Measurements from ENCODE around the gene C16orf92.

Gene C16orf92

GRCh38 chr16:29993903-29994599 is 28.9 kb upstream of the C16orf92 start:
- Histone ChIP-seq H3K27me3 (replicated peaks in 2 of 5; ENCODE audit: control insufficient read depth in 4 of 5, insufficient read depth in 5 of 5, low read length in 4 of 5) (no peaks in the 10 kb centered on the region), H3K4me1 (ENCODE audit: control extremely low read depth in 1 of 4, control insufficient read depth in 4 of 4, insufficient read depth in 4 of 4, low read length in 3 of 4) (peaks cover 2 to 32% (median 19%) of the 10 kb centered on the region in 4 experiments), H3K4me3 (ENCODE audit: control insufficient read depth in 1 of 7, extremely low read depth in 1 of 7, insufficient read depth in 4 of 7, low read depth in 2 of 7, low read length in 6 of 7) (peak overlapping the region in 3 of 7 experiments; percentile 96 to 100 (median 99)), H3K9me3 (ENCODE audit: control extremely low read depth in 1 of 5, control insufficient read depth in 4 of 5, insufficient read depth in 2 of 5, low read depth in 1 of 5, low read length in 4 of 5) (no peaks in the 10 kb centered on the region), H3K36me3 (ENCODE audit: control insufficient read depth in 4 of 4, insufficient read depth in 4 of 4, low read length in 3 of 4) (peaks cover 6 to 54% (median 34%) of the 10 kb centered on the region in 4 experiments), H3K27ac (ENCODE audit: insufficient read depth in 1 of 2, low read depth in 1 of 2, low read length in 2 of 2, poor library complexity in 1 of 2, severe bottlenecking in 2 of 2) (peak overlapping the region in 1 of 2 experiments; percentile 22)
- WGBS (ENCODE audit: insufficient coverage) = 95% methylated on average over 9 of the region's 9 CpGs
- DNase-seq = no peak
- POLR2A ChIA-PET = interaction anchor here (1.1 kb wide), 1 partner anchor 22 kb away, joined by 3 read pairs; no protein-coding TSS in a partner anchor
- CTCF ChIA-PET = interaction anchor here (0.9 to 1.9 kb wide), 5 partner anchors 12 to 53 kb away, joined by 3 to 6 read pairs (median 3); partner anchors contain the start of gene TMEM219

- H3K9me3 ChIP-seq (ENCODE audit: control extremely low read depth in 1 of 5, control insufficient read depth in 4 of 5, insufficient read depth in 2 of 5, low read depth in 1 of 5, low read length in 4 of 5) = no peaks in the 10 kb centered on the region
- peaks cover 2 to 32% (median 19%) of the 10 kb centered on the region in 4 experiments for H3K4me1 ChIP-seq (ENCODE audit: control extremely low read depth in 1 of 4, control insufficient read depth in 4 of 4, insufficient read depth in 4 of 4, low read length in 3 of 4)
- H3K27me3 ChIP-seq (replicated peaks in 2 of 5; ENCODE audit: control insufficient read depth in 4 of 5, insufficient read depth in 5 of 5, low read length in 4 of 5) = no peaks in the 10 kb centered on the region
- peak overlapping the region; percentile 22 to 96 for H3K27ac ChIP-seq (ENCODE audit: insufficient read depth in 1 of 2, low read depth in 1 of 2, low read length in 2 of 2, poor library complexity in 1 of 2, severe bottlenecking in 2 of 2)
- WGBS (ENCODE audit: insufficient coverage) = 14% methylated on average over 21 of the region's 24 CpGs
- ChIA-PET CTCF (interaction anchor here (0.5 to 1.9 kb wide), 2 partner anchors 11 to 66 kb away, joined by 3 to 6 read pairs; no protein-coding TSS in a partner anchor), POLR2A (interaction anchor here (1.1 kb wide), 1 partner anchor 22 kb away, joined by 3 read pairs; no protein-coding TSS in a partner anchor)
- H3K4me3 ChIP-seq (ENCODE audit: control insufficient read depth in 1 of 7, extremely low read depth in 1 of 7, insufficient read depth in 4 of 7, low read depth in 2 of 7, low read length in 6 of 7) = peak overlapping the region; percentile 94 to 100 (median 97)
- H3K36me3 ChIP-seq (ENCODE audit: control insufficient read depth in 4 of 4, insufficient read depth in 4 of 4, low read length in 3 of 4) = peaks cover 6 to 54% (median 36%) of the 10 kb centered on the region in 4 experiments
- no peak for DNase-seq
Observed at GRCh38 chr16:29994600-29995323, 28.2 kb upstream of the C16orf92 start.

GRCh38 chr16:29995324-29995910 is 27.6 kb upstream of the C16orf92 start, which contains the start of gene HIRIP3:
TSS of gene HIRIP3 (minus strand) at chr16:29995617. CDS start at chr16:29995605, 12 bp downstream.
- ChIA-PET CTCF (interaction anchor here (0.5 to 1.5 kb wide), 4 partner anchors 11 to 66 kb away, joined by 3 to 6 read pairs (median 3); no protein-coding TSS in a partner anchor), POLR2A (no interaction called here)
- peak within 1 kb of the TSS; percentile 94 to 100 (median 97) for H3K4me3 ChIP-seq (ENCODE audit: control insufficient read depth in 1 of 7, extremely low read depth in 1 of 7, insufficient read depth in 4 of 7, low read depth in 2 of 7, low read length in 6 of 7)
- H3K36me3 ChIP-seq (ENCODE audit: control insufficient read depth in 4 of 4, insufficient read depth in 4 of 4, low read length in 3 of 4) = peaks cover 6 to 51% (median 39%) of the 10 kb centered on the region in 4 experiments
- H3K4me1 ChIP-seq (ENCODE audit: control extremely low read depth in 1 of 4, control insufficient read depth in 4 of 4, insufficient read depth in 4 of 4, low read length in 3 of 4) = peaks cover 2 to 32% (median 19%) of the 10 kb centered on the region in 4 experiments
- no peaks in the 10 kb centered on the region for H3K9me3 ChIP-seq (ENCODE audit: control extremely low read depth in 1 of 5, control insufficient read depth in 4 of 5, insufficient read depth in 2 of 5, low read depth in 1 of 5, low read length in 4 of 5)
- peak; percentile 71 to 86 (median 79) for DNase-seq
- H3K27me3 ChIP-seq (replicated peaks in 2 of 5; ENCODE audit: control insufficient read depth in 4 of 5, insufficient read depth in 5 of 5, low read length in 4 of 5) = no peaks in the 10 kb centered on the region
- under 1% methylated on average over 50 of the region's 53 CpGs for WGBS (ENCODE audit: insufficient coverage)
- H3K27ac ChIP-seq (ENCODE audit: insufficient read depth in 1 of 2, low read depth in 1 of 2, low read length in 2 of 2, poor library complexity in 1 of 2, severe bottlenecking in 2 of 2) = peak within 1 kb of the TSS; percentile 91 to 96

GRCh38 chr16:29995911-29996765 is 26.9 kb upstream of the C16orf92 start, which contains the start of gene INO80E:
TSS of gene INO80E (plus strand) at chr16:29996241. CDS start at chr16:29996311, 70 bp downstream.
- DNase-seq = peak; percentile 95 to 97 (median 97)
- peaks cover 6 to 47% (median 39%) of the 10 kb centered on the region in 4 experiments for H3K36me3 ChIP-seq (ENCODE audit: control insufficient read depth in 4 of 4, insufficient read depth in 4 of 4, low read length in 3 of 4)
- H3K27me3 ChIP-seq (replicated peaks in 2 of 5; ENCODE audit: control insufficient read depth in 4 of 5, insufficient read depth in 5 of 5, low read length in 4 of 5) = no peaks in the 10 kb centered on the region
- WGBS (ENCODE audit: insufficient coverage) = under 1% methylated on average over 65 of the region's 65 CpGs
- ChIA-PET POLR2A (interaction anchor here (0.9 kb wide), 1 partner anchor 23 kb away, joined by 4 read pairs; the partner anchor contains the start of gene TAOK2), CTCF (interaction anchor here (1.3 to 1.5 kb wide), 4 partner anchors 10 to 24 kb away, joined by 3 to 6 read pairs (median 4); no protein-coding TSS in a partner anchor)
- H3K4me1 ChIP-seq (ENCODE audit: control extremely low read depth in 1 of 4, control insufficient read depth in 4 of 4, insufficient read depth in 4 of 4, low read length in 3 of 4) = peaks cover 2 to 32% (median 19%) of the 10 kb centered on the region in 4 experiments
- H3K27ac ChIP-seq (ENCODE audit: insufficient read depth in 1 of 2, low read depth in 1 of 2, low read length in 2 of 2, poor library complexity in 1 of 2, severe bottlenecking in 2 of 2) = peak within 1 kb of the TSS; percentile 91 to 96
- H3K4me3 ChIP-seq (ENCODE audit: control insufficient read depth in 1 of 7, extremely low read depth in 1 of 7, insufficient read depth in 4 of 7, low read depth in 2 of 7, low read length in 6 of 7) = peak within 1 kb of the TSS; percentile 94 to 100 (median 97)
- no peaks in the 10 kb centered on the region for H3K9me3 ChIP-seq (ENCODE audit: control extremely low read depth in 1 of 5, control insufficient read depth in 4 of 5, insufficient read depth in 2 of 5, low read depth in 1 of 5, low read length in 4 of 5)

- POLR2A ChIA-PET = interaction anchor here (0.9 kb wide), 1 partner anchor 23 kb away, joined by 4 read pairs; the partner anchor contains the start of gene TAOK2
- no peaks in the 10 kb centered on the region for H3K27me3 ChIP-seq (replicated peaks in 2 of 5; ENCODE audit: control insufficient read depth in 4 of 5, insufficient read depth in 5 of 5, low read length in 4 of 5)
- peaks cover 2 to 32% (median 19%) of the 10 kb centered on the region in 4 experiments for H3K4me1 ChIP-seq (ENCODE audit: control extremely low read depth in 1 of 4, control insufficient read depth in 4 of 4, insufficient read depth in 4 of 4, low read length in 3 of 4)
- H3K9me3 ChIP-seq (ENCODE audit: control extremely low read depth in 1 of 5, control insufficient read depth in 4 of 5, insufficient read depth in 2 of 5, low read depth in 1 of 5, low read length in 4 of 5) = no peaks in the 10 kb centered on the region
- CTCF ChIA-PET = interaction anchor here (1.2 to 1.5 kb wide), 5 partner anchors 9 to 96 kb away, joined by 3 to 6 read pairs (median 4); no protein-coding TSS in a partner anchor
- H3K27ac ChIP-seq (ENCODE audit: insufficient read depth in 1 of 2, low read depth in 1 of 2, low read length in 2 of 2, poor library complexity in 1 of 2, severe bottlenecking in 2 of 2) = peak overlapping the region; percentile 33 to 96
- 22% methylated on average over 9 of the region's 9 CpGs for WGBS (ENCODE audit: insufficient coverage)
- H3K4me3 ChIP-seq (ENCODE audit: control insufficient read depth in 1 of 7, extremely low read depth in 1 of 7, insufficient read depth in 4 of 7, low read depth in 2 of 7, low read length in 6 of 7) = peak overlapping the region; percentile 94 to 100 (median 97)
- peak in 2 of 3 donors; percentile 23 to 32 for DNase-seq
- H3K36me3 ChIP-seq (ENCODE audit: control insufficient read depth in 4 of 4, insufficient read depth in 4 of 4, low read length in 3 of 4) = peaks cover 3 to 47% (median 36%) of the 10 kb centered on the region in 4 experiments
Observed at GRCh38 chr16:29996766-29997250, 26.2 kb upstream of the C16orf92 start.

All from common myeloid progenitor, CD34-positive (primary cell).